Measurements from ENCODE around the gene CLINT1. TPM values are rescaled to one million over a fixed set of nuclear protein-coding genes. Genes with fewer than 3 reads are reported as not detected.

Gene CLINT1
- total and polyA plus RNA-seq, 2 of the 13 experiments (the other 11 are each of a cell fraction or from before 2014, with no cell fraction given), result 64.0 to 104 TPM

DNA sequence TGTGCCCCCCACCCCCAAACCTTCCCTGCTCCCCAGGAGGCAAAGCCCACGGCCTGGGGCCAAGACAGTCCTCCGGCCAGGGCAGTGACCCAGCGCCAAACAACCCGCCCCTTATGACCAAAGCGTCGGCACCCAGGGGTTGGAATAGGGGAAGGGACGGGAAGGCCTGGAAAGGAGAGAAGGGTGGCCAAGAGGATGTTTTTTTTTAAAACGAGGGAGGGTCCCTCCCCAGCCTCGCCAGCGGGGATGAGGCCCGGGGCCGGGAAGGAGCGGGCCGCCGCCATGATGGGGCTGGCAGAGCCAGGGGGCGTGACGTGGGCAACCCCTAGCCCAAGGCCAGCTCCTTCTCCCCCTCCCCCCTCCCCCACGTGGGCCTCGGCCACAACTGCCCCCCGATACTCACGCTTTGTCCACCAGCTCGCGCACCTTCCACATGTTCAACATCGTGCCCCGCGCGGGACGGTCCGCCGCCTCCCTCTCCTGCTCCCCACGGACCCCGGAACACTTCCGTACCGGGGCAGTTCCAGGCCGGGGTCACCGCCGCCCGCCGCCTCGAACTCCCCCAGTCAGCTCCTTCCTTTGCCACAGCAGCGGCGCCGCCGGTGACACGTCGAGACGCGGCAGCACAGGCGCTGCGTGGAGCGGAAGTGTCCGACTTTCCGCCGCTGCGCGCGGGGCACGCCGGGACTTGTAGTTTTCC lies at the start of gene CLINT1 (continued):
- TF ChIP-seq, protein P1, sequence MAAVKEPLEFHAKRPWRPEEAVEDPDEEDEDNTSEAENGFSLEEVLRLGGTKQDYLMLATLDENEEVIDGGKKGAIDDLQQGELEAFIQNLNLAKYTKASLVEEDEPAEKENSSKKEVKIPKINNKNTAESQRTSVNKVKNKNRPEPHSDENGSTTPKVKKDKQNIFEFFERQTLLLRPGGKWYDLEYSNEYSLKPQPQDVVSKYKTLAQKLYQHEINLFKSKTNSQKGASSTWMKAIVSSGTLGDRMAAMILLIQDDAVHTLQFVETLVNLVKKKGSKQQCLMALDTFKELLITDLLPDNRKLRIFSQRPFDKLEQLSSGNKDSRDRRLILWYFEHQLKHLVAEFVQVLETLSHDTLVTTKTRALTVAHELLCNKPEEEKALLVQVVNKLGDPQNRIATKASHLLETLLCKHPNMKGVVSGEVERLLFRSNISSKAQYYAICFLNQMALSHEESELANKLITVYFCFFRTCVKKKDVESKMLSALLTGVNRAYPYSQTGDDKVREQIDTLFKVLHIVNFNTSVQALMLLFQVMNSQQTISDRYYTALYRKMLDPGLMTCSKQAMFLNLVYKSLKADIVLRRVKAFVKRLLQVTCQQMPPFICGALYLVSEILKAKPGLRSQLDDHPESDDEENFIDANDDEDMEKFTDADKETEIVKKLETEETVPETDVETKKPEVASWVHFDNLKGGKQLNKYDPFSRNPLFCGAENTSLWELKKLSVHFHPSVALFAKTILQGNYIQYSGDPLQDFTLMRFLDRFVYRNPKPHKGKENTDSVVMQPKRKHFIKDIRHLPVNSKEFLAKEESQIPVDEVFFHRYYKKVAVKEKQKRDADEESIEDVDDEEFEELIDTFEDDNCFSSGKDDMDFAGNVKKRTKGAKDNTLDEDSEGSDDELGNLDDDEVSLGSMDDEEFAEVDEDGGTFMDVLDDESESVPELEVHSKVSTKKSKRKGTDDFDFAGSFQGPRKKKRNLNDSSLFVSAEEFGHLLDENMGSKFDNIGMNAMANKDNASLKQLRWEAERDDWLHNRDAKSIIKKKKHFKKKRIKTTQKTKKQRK (IDR thresholded peaks at IDR 0.05; ENCODE audit: low read length), result no peak
- TF ChIP-seq, protein P2, sequence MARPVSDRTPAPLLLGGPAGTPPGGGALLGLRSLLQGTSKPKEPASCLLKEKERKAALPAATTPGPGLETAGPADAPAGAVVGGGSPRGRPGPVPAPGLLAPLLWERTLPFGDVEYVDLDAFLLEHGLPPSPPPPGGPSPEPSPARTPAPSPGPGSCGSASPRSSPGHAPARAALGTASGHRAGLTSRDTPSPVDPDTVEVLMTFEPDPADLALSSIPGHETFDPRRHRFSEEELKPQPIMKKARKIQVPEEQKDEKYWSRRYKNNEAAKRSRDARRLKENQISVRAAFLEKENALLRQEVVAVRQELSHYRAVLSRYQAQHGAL (CRISPR knock-in tag; IDR thresholded peaks at IDR 0.05; ENCODE audit: not compliant biosample characterization), result no peak
- TF ChIP-seq ATF1 (CRISPR knock-in tag; IDR thresholded peaks at IDR 0.05) (peak; percentile 90), ZNF569 (CRISPR knock-in tag; IDR thresholded peaks at IDR 0.05; ENCODE audit: borderline replicate concordance) (no peak), FOXO4 (CRISPR knock-in tag; conservative IDR thresholded peaks at IDR 0.05) (0 out of 2 replicates have a peak, but pooled peaks have one; percentile 30), MYC (CRISPR knock-in tag; IDR thresholded peaks at IDR 0.05; ENCODE audit: borderline replicate concordance) (peak; percentile 70), ZNF780A (CRISPR knock-in tag; IDR thresholded peaks at IDR 0.05) (no peak), ZBTB20 (CRISPR knock-in tag; IDR thresholded peaks at IDR 0.05; ENCODE audit: borderline replicate concordance, low read depth) (no peak; the same call in 1 of the 2 replicates), ZNF747 (CRISPR knock-in tag; IDR thresholded peaks at IDR 0.05; ENCODE audit: borderline replicate concordance) (0 out of 2 replicates have a peak, but pooled peaks have one; percentile 35), POLR2G (IDR thresholded peaks at IDR 0.05; ENCODE audit: low read depth, low read length) (peak; percentile 86), ZFX (CRISPR knock-in tag; IDR thresholded peaks at IDR 0.05; ENCODE audit: low read depth) (peak; percentile 82), ZNF136 (CRISPR knock-in tag; IDR thresholded peaks at IDR 0.05; ENCODE audit: low read depth) (no peak), TCF7 (IDR thresholded peaks at IDR 0.05; ENCODE audit: low read depth) (no peak), NFRKB (IDR thresholded peaks at IDR 0.05) (no peak), TCF7L2 (IDR thresholded peaks at IDR 0.05; ENCODE audit: low read depth, low read length) (no peak)
- TF ChIP-seq, protein P3, sequence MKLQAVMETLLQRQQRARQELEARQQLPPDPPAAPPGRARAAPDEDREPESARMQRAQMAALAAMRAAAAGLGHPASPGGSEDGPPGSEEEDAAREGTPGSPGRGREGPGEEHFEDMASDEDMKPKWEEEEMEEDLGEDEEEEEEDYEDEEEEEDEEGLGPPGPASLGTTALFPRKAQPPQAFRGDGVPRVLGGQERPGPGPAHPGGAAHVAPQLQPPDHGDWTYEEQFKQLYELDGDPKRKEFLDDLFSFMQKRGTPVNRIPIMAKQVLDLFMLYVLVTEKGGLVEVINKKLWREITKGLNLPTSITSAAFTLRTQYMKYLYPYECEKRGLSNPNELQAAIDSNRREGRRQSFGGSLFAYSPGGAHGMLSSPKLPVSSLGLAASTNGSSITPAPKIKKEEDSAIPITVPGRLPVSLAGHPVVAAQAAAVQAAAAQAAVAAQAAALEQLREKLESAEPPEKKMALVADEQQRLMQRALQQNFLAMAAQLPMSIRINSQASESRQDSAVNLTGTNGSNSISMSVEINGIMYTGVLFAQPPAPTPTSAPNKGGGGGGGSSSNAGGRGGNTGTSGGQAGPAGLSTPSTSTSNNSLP (IDR thresholded peaks at IDR 0.05; ENCODE audit: low read depth, low read length), result no peak
- TF ChIP-seq, protein P4, sequence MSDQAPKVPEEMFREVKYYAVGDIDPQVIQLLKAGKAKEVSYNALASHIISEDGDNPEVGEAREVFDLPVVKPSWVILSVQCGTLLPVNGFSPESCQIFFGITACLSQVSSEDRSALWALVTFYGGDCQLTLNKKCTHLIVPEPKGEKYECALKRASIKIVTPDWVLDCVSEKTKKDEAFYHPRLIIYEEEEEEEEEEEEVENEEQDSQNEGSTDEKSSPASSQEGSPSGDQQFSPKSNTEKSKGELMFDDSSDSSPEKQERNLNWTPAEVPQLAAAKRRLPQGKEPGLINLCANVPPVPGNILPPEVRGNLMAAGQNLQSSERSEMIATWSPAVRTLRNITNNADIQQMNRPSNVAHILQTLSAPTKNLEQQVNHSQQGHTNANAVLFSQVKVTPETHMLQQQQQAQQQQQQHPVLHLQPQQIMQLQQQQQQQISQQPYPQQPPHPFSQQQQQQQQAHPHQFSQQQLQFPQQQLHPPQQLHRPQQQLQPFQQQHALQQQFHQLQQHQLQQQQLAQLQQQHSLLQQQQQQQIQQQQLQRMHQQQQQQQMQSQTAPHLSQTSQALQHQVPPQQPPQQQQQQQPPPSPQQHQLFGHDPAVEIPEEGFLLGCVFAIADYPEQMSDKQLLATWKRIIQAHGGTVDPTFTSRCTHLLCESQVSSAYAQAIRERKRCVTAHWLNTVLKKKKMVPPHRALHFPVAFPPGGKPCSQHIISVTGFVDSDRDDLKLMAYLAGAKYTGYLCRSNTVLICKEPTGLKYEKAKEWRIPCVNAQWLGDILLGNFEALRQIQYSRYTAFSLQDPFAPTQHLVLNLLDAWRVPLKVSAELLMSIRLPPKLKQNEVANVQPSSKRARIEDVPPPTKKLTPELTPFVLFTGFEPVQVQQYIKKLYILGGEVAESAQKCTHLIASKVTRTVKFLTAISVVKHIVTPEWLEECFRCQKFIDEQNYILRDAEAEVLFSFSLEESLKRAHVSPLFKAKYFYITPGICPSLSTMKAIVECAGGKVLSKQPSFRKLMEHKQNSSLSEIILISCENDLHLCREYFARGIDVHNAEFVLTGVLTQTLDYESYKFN (CRISPR knock-in tag; conservative IDR thresholded peaks at IDR 0.05), result 0 out of 2 replicates have a peak, but pooled peaks have one; percentile 20

Measured in HepG2 (cell line).